ENCODE results near the gene NELFCD.

Gene NELFCD

GRCh38 chr20:58995461-58996225 lies 14.6 kb downstream of the NELFCD start:
- no peak for DNase-seq

DNA sequence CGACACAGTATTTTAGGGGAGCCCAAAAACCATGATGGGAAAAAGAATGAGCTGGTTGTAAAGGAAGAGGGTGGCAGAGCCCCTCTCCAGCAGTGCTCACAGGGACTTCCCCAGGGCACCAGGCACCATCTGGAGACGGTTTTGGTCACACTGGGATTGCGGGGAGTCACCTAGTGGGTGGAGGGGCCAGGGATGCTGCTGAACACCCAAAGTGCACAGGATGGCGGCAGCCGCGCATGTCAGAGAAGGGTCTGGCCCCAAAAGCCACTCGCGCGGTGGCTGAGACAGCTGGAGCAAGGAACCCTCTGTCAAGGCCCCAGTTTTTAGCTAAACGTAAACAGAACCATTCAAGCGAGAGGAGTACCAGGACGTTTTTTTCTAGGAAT lies 15.2 kb downstream of the NELFCD start:
- no peak for DNase-seq

DNA sequence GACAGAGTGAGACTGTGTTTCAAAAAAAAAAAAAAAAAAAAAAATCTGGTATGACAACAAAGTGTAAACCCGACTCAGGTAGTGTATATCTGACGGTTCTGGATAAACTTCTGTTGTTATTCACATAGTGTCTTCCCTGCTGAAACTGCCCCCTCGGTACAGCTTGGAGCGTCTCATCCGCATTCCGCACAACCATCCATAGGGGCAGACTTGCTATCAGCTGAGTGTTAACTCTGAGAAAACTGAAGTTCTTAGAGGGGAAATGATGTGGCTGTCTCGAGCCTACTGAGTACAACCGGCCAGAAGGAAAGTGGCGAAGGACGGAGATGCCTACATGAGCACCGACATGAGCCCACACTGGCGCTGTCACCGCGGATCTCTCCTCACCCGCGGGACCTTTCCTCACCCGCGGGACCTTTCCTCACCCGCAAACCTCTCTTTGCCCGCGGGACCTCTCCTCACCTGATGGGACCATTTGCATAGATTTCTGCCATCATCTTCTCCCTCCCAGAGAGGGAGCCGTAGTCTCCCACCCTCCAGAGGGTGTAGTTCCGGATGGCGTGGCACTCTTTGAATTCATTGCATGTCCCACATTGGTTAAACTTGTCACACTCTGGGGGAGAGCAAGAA lies 16.2 kb downstream of the NELFCD start:
- DNase-seq, result no peak

- DNase-seq, result no peak
Observed at GRCh38 chr20:58998656-58999055, 17.6 kb downstream of the NELFCD start.

DNA sequence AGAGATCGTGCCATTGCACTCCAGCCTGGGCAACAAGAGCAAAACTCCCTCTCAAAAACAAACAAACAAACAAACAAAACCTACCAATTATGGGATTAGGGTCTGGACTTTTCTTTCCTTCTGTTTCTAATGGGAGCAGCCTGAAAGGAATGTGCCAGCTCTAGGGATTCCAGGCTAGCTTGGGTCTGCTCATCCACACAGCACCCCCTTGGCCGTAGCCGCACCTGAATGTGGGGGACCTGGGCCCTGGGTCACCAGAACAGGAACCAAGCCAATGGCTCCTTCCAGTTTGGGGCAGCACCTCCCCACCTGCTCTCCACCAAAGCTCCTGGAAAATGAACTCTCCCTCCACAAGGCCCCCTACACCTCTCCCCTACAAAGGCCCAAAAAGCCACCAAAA lies 19.3 kb downstream of the NELFCD start:
- no peak for DNase-seq

DNA sequence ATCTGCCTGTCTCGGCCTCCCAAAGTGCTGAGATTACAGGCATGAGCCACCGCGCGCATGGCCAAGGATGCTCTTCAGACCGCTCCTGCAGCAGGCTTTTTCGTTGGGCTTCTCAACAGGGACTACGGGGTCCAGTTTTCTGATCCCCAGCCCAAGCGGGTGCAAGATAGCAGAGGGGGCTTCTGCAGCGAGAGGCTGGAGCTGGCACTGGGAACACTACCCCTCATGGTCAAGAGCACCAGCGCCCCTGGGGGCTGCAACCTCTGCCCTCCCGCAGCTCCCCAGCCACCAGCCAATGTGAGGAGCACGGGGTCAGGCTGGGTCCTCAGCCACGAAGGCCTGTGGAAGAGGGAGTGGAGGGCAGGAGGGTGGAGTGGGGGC lies 20.0 kb downstream of the NELFCD start:
- no peak for DNase-seq

- DNase-seq, result no peak
Observed at GRCh38 chr20:59001449-59002171, 20.6 kb downstream of the NELFCD start.

GRCh38 chr20:59002388-59002787 lies 21.3 kb downstream of the NELFCD start:
- DNase-seq, result no peak

DNA sequence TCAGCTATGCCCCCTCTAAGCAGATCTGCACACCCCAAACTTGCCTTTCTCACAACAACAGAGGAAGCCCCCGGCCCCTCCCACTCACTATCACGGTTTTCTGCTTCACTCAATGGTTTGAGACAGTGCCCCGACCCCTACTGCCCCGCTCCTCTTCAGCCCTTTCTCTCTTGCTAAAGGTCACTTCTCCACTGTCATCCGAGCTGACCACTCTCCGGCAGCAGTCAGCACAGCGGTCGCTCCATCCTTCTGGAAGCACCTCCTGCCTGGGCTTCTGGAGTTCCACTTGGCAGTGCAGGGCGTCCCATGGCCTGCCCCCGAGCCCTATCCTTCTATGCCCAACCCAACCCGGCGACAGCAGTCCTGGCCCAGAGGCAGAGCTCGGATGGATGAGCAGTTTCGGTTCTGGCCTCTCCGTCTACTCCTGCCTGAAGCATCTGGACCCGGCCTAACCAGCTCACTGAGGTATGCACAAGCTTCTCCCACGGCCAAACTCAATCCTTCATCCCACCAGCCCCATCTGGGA lies 21.9 kb downstream of the NELFCD start:
- no peak for DNase-seq

- no peak for DNase-seq
Observed at GRCh38 chr20:59003836-59004492, 22.9 kb downstream of the NELFCD start.

GRCh38 chr20:59004493-59004762 lies 23.4 kb downstream of the NELFCD start:
- no peak for DNase-seq

DNA sequence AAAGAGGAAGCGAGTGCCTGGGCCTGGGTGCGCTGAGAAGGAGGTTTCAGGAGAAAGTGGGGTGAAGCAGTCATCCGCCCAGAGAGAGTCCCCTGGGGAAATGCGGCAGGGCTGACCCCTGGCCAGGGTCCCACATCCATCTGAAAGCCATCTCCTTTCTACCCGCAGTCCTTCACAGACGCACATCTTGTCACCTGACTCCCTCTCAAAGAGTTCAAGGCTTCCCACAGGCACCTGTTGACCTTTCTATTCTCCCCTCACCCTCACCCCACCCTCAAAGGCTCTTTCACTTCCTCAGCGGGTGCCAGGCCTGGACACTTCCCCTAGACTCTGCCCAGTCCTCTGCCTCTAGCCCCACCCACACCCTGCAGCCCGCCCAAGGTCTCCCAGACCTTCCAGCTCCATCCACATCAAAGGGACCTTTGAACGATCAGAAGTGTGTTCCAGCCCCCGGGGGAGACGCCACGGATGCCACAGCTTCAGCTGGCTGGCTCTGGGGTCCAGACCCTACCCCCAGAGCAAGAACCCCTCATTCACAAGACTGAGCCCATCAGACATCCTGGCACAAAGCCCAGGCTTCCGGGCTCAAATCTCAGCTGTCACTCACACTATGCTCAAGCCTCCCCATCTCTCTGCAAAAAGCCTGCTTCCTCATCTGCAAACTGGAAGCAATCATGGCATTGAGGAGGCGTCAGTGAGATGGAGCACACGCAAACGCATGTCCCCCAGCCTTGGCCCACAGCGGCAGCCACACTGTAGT lies 23.9 kb downstream of the NELFCD start:
- no peak for DNase-seq

GRCh38 chr20:59005523-59006166 lies 24.6 kb downstream of the NELFCD start:
- no peak for DNase-seq

- DNase-seq, result no peak
Observed at GRCh38 chr20:59006167-59006863, 25.3 kb downstream of the NELFCD start.

GRCh38 chr20:59006864-59007664 lies 26.0 kb downstream of the NELFCD start, which contains the start of gene CTSZ:
CTSZ (minus strand) TSS chr20:59007254; CDS start chr20:59007128, 126 bp downstream.
- DNase-seq, result no peak

- DNase-seq, result no peak
Observed at GRCh38 chr20:59007665-59008511, 26.8 kb downstream of the NELFCD start.

DNA sequence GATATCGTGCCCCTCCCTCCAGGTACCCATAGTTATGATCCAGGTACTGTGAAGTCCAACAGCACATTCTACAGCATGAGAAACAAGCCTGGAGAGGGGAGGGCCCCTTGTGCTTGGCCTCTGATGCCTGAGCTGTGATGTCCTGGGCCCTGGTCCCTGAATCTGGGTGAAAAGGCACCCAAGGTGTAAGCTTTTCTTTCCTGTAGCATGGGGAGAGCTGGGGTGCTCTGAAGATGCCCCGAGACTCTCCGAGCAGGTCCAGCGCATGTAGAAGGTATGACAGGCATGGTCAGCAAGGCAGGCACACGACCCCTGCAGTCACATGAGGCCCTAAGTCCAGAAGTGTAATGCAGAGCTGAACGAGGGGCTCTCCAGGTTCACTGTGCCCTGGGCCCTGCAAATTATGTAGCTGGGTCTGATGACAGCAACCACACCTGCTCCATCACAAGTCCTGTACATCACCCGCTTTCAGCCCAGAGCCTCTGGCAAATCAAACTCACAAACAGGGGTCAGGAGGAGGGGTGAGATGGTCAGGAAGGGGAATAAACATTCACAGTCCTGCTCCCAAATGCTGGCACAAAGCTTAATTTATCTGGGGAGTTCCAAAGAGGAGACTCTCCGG lies 27.8 kb downstream of the NELFCD start:
- no peak for DNase-seq

DNA sequence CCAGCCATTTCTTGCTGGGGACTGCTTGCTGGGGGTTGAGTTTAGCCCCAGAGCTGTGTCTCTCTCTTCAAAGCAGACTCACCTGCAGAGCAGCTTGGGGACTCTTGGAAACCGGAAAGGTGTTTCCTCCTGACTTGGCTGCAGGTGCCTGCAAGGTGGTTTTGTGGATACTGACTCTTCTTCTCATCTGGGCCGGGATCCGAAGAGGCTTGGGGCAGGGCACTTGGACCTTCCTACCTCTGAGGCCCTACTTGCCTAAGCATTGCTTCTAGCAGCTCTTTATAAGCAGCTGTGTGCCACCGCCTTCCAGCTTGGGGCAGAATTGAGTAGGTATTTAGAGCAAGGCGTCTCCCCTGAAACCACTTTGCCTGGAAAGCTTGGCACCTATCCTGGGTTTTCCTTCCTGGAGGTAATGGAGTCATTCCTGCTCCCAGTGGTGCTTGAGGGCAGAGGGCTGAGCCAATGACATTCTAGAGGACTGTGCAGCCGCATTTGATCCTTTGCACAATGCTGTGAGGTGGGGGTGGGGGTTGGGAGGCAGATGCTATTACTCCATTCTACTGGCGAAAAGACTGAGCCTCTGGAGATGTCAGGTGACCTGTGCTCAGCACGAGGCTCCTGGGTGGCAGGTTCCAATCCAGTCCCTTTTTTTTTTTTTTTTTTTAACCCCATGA lies 29.4 kb downstream of the NELFCD start:
- no peak for DNase-seq

Measured in DMS 273 treated with DMSO at 0.1 percent for 48 hours (cell line).